H9 (cell line): ENCODE results near the gene GRID1. TPM values are rescaled to one million over a fixed set of nuclear protein-coding genes. Genes with fewer than 3 reads are reported as not detected.

ENCODE experiments used
- DNase-seq: peaks from one replicate; pipeline ENCODE4 v3.0.0-alpha.2; 2017
- H2AFZ ChIP-seq: one replicate; pipeline ENCODE4 v1.6.1; 2013; ENCODE audit warnings: mild to moderate bottlenecking, low read length, control low read depth, moderate library complexity
- H2AK5ac ChIP-seq: 2 replicates; pipeline ENCODE4 v1.6.1; 2013; ENCODE audit warnings: low read length, control low read depth, mixed read lengths; ENCODE audit not compliant: insufficient read length
- H2BK120ac ChIP-seq: one replicate; pipeline ENCODE4 v1.6.1; 2013; ENCODE audit warnings: low read depth, mild to moderate bottlenecking, low read length, control low read depth, inconsistent platforms; ENCODE audit not compliant: poor library complexity, severe bottlenecking
- H2BK12ac ChIP-seq: 2 replicates; pipeline ENCODE4 v1.6.1; 2013; ENCODE audit warnings: low read length, control low read depth, mixed read lengths, low read depth; ENCODE audit not compliant: insufficient read length
- H2BK15ac ChIP-seq: 2 replicates; pipeline ENCODE4 v1.6.1; 2013; ENCODE audit warnings: low read depth, low read length, control low read depth
- H2BK20ac ChIP-seq: one replicate; pipeline ENCODE4 v1.6.1; 2013; ENCODE audit warnings: low read depth, mild to moderate bottlenecking, low read length, control low read depth, inconsistent platforms; ENCODE audit not compliant: poor library complexity, severe bottlenecking
- H2BK5ac ChIP-seq: 2 replicates; pipeline ENCODE4 v1.6.1; 2013; ENCODE audit warnings: low read length, control low read depth, mixed read lengths; ENCODE audit not compliant: insufficient read length
- H3K14ac ChIP-seq: 2 replicates; pipeline ENCODE4 v1.6.1; 2013; ENCODE audit warnings: low read length, control low read depth; ENCODE audit not compliant: insufficient read depth
- H3K18ac ChIP-seq: 2 replicates; pipeline ENCODE4 v1.6.1; 2013; ENCODE audit warnings: low read depth, mild to moderate bottlenecking, mixed read lengths, low read length, control low read depth; ENCODE audit not compliant: insufficient read length
- H3K23ac ChIP-seq: 2 replicates; pipeline ENCODE4 v1.6.1; 2013; ENCODE audit warnings: low read length, control low read depth, mixed read lengths, low read depth; ENCODE audit not compliant: insufficient read length
- H3K23me2 ChIP-seq: 2 replicates; pipeline ENCODE4 v1.6.1; 2013; ENCODE audit warnings: low read depth, mild to moderate bottlenecking, mixed read lengths, low read length, control low read depth; ENCODE audit not compliant: insufficient read length, poor library complexity, severe bottlenecking
- H3K27ac ChIP-seq: 2 replicates; pipeline ENCODE4 v1.5.1; 2013; ENCODE audit warnings: low read length, control low read depth, mixed read lengths, low read depth; ENCODE audit not compliant: insufficient read length
- H3K27me3 ChIP-seq: 2 replicates; pipeline ENCODE4 v1.6.1; 2013; ENCODE audit warnings: low read length, control low read depth, inconsistent platforms; ENCODE audit not compliant: insufficient read depth
- H3K4ac ChIP-seq: 2 replicates; pipeline ENCODE4 v1.6.1; 2013; ENCODE audit warnings: low read depth, mild to moderate bottlenecking, control low read depth, inconsistent platforms, low read length, moderate library complexity
- H3K4me1 ChIP-seq: 2 replicates; pipeline ENCODE4 v1.6.1; 2013; ENCODE audit warnings: low read length, control low read depth, inconsistent platforms; ENCODE audit not compliant: insufficient read depth
- H3K4me2 ChIP-seq: 2 replicates; pipeline ENCODE4 v1.6.1; 2013; ENCODE audit warnings: low read length, control low read depth, mixed read lengths; ENCODE audit not compliant: insufficient read length, insufficient read depth
- H3K56ac ChIP-seq: 2 replicates; pipeline ENCODE4 v1.6.1; 2013; ENCODE audit warnings: low read depth, mild to moderate bottlenecking, mixed read lengths, low read length, control low read depth; ENCODE audit not compliant: insufficient read length
- H3K79me1 ChIP-seq: 2 replicates; pipeline ENCODE4 v1.6.1; 2013; ENCODE audit warnings: low read depth, mild to moderate bottlenecking, moderate library complexity, low read length, control low read depth, inconsistent platforms; ENCODE audit not compliant: insufficient read depth, poor library complexity, severe bottlenecking
- H3K79me2 ChIP-seq: 2 replicates; pipeline ENCODE4 v1.6.1; 2013; ENCODE audit warnings: low read length, control low read depth, inconsistent platforms; ENCODE audit not compliant: insufficient read depth
- H3K9ac ChIP-seq: 2 replicates; pipeline ENCODE4 v1.6.1; 2013; ENCODE audit warnings: low read length, control low read depth, mixed read lengths; ENCODE audit not compliant: insufficient read length; ENCODE audit errors: extremely low read depth
- H3K9me3 ChIP-seq: one replicate; pipeline ENCODE4 v1.6.1; 2013; ENCODE audit warnings: low read depth, low read length, inconsistent platforms; ENCODE audit not compliant: control insufficient read depth
- H3T11ph ChIP-seq: one replicate; pipeline ENCODE4 v1.6.1; 2013; ENCODE audit warnings: mild to moderate bottlenecking, low read length, control low read depth, inconsistent platforms
- H4K20me1 ChIP-seq: one replicate; pipeline ENCODE4 v1.6.1; 2013; ENCODE audit not compliant: control insufficient read depth, insufficient read length, insufficient read depth
- H4K5ac ChIP-seq: 2 replicates; pipeline ENCODE4 v1.6.1; 2013; ENCODE audit warnings: low read depth, mild to moderate bottlenecking, mixed read lengths, low read length, control low read depth; ENCODE audit not compliant: insufficient read length
- H4K8ac ChIP-seq: replicated peaks from 2 replicates; pipeline ENCODE4 v1.6.1; 2013; ENCODE audit warnings: low read length, control low read depth, mixed read lengths, low read depth; ENCODE audit not compliant: insufficient read length
- H4K91ac ChIP-seq: 2 replicates; pipeline ENCODE4 v1.6.1; 2013; ENCODE audit warnings: low read depth, mild to moderate bottlenecking, moderate library complexity, mixed read lengths, low read length, control low read depth; ENCODE audit not compliant: insufficient read length
- H3K27ac Mint-ChIP-seq, 3 experiments: 2 replicates in 2 of 3; 3 replicates in 1 of 3; pipeline ENCODE4 v1.8.0; 2020 to 2021; ENCODE audit warnings: mixed read lengths in 3 of 3, mild to moderate bottlenecking in 1 of 3, moderate library complexity in 1 of 3
- H3K27me3 Mint-ChIP-seq: 2 replicates; pipeline ENCODE4 v1.8.0; 2021; ENCODE audit warnings: low read depth, mild to moderate bottlenecking, moderate library complexity, mixed read lengths
- H3K36me3 Mint-ChIP-seq, 3 experiments: 2 replicates in 2 of 3; 3 replicates in 1 of 3; pipeline ENCODE4 v1.8.0; 2020 to 2021; ENCODE audit warnings: low read depth in 3 of 3, mixed read lengths in 3 of 3; ENCODE audit not compliant: insufficient read depth in 1 of 3
- H3K4me1 Mint-ChIP-seq, 2 experiments: 2 replicates each; pipeline ENCODE4 v1.8.0; 2020; ENCODE audit warnings: mixed read lengths in 2 of 2
- H3K4me3 Mint-ChIP-seq, 2 experiments: 2 replicates in 1 of 2; 3 replicates in 1 of 2; pipeline ENCODE4 v1.8.0; 2020 to 2021; ENCODE audit warnings: mild to moderate bottlenecking in 2 of 2, mixed read lengths in 2 of 2, moderate library complexity in 1 of 2
- H3K9me3 Mint-ChIP-seq, 2 experiments: 2 replicates in 1 of 2; 3 replicates in 1 of 2; pipeline ENCODE4 v1.8.0; 2020; ENCODE audit warnings: mild to moderate bottlenecking in 2 of 2, mixed read lengths in 2 of 2, moderate library complexity in 1 of 2
- CTCF ChIP-seq: fragments of 200-600 bp; sonication (generic); conservative IDR thresholded peaks from 3 replicates; pipeline ENCODE4 v1.8.0; 2021; ENCODE audit warnings: antibody characterized with exemption, mild to moderate bottlenecking
- WGBS: extraction: QIAGEN DNeasy Blood & Tissue Kit; methylation state at CpG from one replicate; pipeline ENCODE4 v1.1.7; 2013; ENCODE audit warnings: missing lambda C conversion rate, low lambda C conversion rate, mixed read lengths; ENCODE audit not compliant: insufficient read length; ENCODE audit errors: extremely low coverage; 5-methylcytosine and 5-hydroxymethylcytosine counted together
- total RNA-seq: library from RNA; stranded (reverse); gene quantifications from 2 replicates; pipeline ENCODE4 v1.2.1, GENCODE V29; 2021

Gene GRID1
- total RNA-seq, 1 experiment from 2014 or later, result 0.35 TPM

GRCh38 chr10:86083206-86083605 lies 283.4 kb downstream of the GRID1 start:
- Histone ChIP-seq H4K5ac (no peak overlapping the region), H2BK12ac (no peak overlapping the region), H3K23me2 (no peaks in the 10 kb centered on the region), H3T11ph (no peak overlapping the region), H2BK15ac (no peak overlapping the region), H3K9ac (no peak overlapping the region), H3K23ac (no peak overlapping the region), H2BK20ac (no peak overlapping the region), H3K4me1 (no peaks in the 10 kb centered on the region), H2BK5ac (no peak overlapping the region), H3K4me2 (no peak overlapping the region), H3K4ac (no peak overlapping the region), H3K27me3 (no peaks in the 10 kb centered on the region), H2AFZ (no peak overlapping the region), H3K14ac (no peak overlapping the region), H3K56ac (no peak overlapping the region), H3K27ac (no peak overlapping the region), H3K79me2 (no peaks in the 10 kb centered on the region), H2BK120ac (no peak overlapping the region), H4K91ac (no peak overlapping the region), H3K79me1 (no peaks in the 10 kb centered on the region), H3K9me3 (no peaks in the 10 kb centered on the region), H4K20me1 (no peaks in the 10 kb centered on the region), H4K8ac (no peak overlapping the region), H2AK5ac (no peak overlapping the region), H3K18ac (no peak overlapping the region)
- peaks cover 15 to 18% of the 10 kb centered on the region in 2 experiments for H3K4me1 Mint-ChIP-seq
- DNase-seq, result no peak
- H3K27me3 Mint-ChIP-seq, result peaks cover 9% of the 10 kb centered on the region; the same call in 1 of the 2 replicates
- H3K36me3 Mint-ChIP-seq, result no peaks in the 10 kb centered on the region; a peak in 1 of 7 replicates
- H3K27ac Mint-ChIP-seq, result no peak overlapping the region
- no peaks in the 10 kb centered on the region for H3K9me3 Mint-ChIP-seq
- no CpG with 5 or more reads among the region's 12 CpGs for WGBS
- H3K4me3 Mint-ChIP-seq, result no peak overlapping the region
- TF ChIP-seq CTCF, result no peak
